ENCODE measurements around the gene FOXJ3.

Gene FOXJ3

GRCh38 chr1:42335050-42335808 lies at the start of gene FOXJ3:
Gene FOXJ3 (minus strand): TSS chr1:42335235. CDS start chr1:42311093, 24,142 bp downstream.
- peak; percentile 96 for DNase-seq

GRCh38 chr1:42381280-42381673 lies 46.2 kb upstream of the FOXJ3 start:
- no peak for DNase-seq

- peak; percentile 71 for DNase-seq
Measured at GRCh38 chr1:42380586-42381279, 45.7 kb upstream of the FOXJ3 start, which contains the start of gene RIMKLA. Gene RIMKLA (plus strand): TSS chr1:42380792. CDS start chr1:42380935, 143 bp downstream.

- DNase-seq, result peak; percentile 58
Measured at GRCh38 chr1:42379794-42380585, 45.0 kb upstream of the FOXJ3 start.

- peak; percentile 53 for DNase-seq
Measured at GRCh38 chr1:42372796-42373195, 37.8 kb upstream of the FOXJ3 start.

- no peak for DNase-seq
Measured at GRCh38 chr1:42370876-42371549, 36.0 kb upstream of the FOXJ3 start.

- no peak for DNase-seq
Measured at GRCh38 chr1:42369471-42369870, 34.4 kb upstream of the FOXJ3 start.

GRCh38 chr1:42368096-42368795 lies 33.2 kb upstream of the FOXJ3 start:
- no peak for DNase-seq

- no peak for DNase-seq
Measured at GRCh38 chr1:42365118-42365517, 30.1 kb upstream of the FOXJ3 start.

GRCh38 chr1:42364542-42364941 lies 29.5 kb upstream of the FOXJ3 start:
- no peak for DNase-seq

- no peak for DNase-seq
Measured at GRCh38 chr1:42364089-42364488, 29.1 kb upstream of the FOXJ3 start.

- DNase-seq, result no peak
Measured at GRCh38 chr1:42359466-42359865, 24.4 kb upstream of the FOXJ3 start.

- DNase-seq, result no peak
Measured at GRCh38 chr1:42358791-42359190, 23.8 kb upstream of the FOXJ3 start.

- no peak for DNase-seq
Measured at GRCh38 chr1:42350086-42350485, 15.1 kb upstream of the FOXJ3 start.

- no peak for DNase-seq
Measured at GRCh38 chr1:42348498-42348897, 13.5 kb upstream of the FOXJ3 start.

GRCh38 chr1:42343049-42343448 lies 8.0 kb upstream of the FOXJ3 start:
- DNase-seq, result no peak

- no peak for DNase-seq
Measured at GRCh38 chr1:42340901-42341300, 5.9 kb upstream of the FOXJ3 start.

- no peak for DNase-seq
Measured at GRCh38 chr1:42340093-42340492, 5.1 kb upstream of the FOXJ3 start.

- DNase-seq, result no peak
Measured at GRCh38 chr1:42336978-42337377, 1.9 kb upstream of the FOXJ3 start.

- peak; percentile 27 for DNase-seq
Measured at GRCh38 chr1:42335809-42336518, 929 bp upstream of the FOXJ3 start.

- DNase-seq, result peak; percentile 65
Measured at GRCh38 chr1:42334240-42335049, 590 bp downstream of the FOXJ3 start.
